Stimulated activated naive B cell treated with anti-CD40 and anti-IgM and Interleukin-4, amounts not matched to agents 10 μg/mL and 1 μg/mL and 100 μg/mL, for 72 hours (primary cell): ENCODE results near the gene CDC42SE2.
"Not testable (repeated sequence)": the region's sequence is repeated elsewhere in the genome, so short reads cannot be mapped to it uniquely, and the experiment has no call there.

ENCODE experiments used
- ATAC-seq, 2 donors: fragments of 150-1000 bp; cut with Tn5 transposase; replicated peaks; 2 replicates each; pipeline ENCODE4 v1.10.0; 2021; ENCODE audit warnings: moderate library complexity in 1 of 2
- DNase-seq: peaks from one replicate; pipeline ENCODE4 v3.0.0; 2021
- H3K27ac Mint-ChIP-seq: one replicate; pipeline ENCODE4 v1.8.0; 2022; ENCODE audit warnings: mild to moderate bottlenecking, mixed read lengths
- H3K27me3 Mint-ChIP-seq, 2 donors: one replicate each; pipeline ENCODE4 v1.8.0; 2022; ENCODE audit warnings: mixed read lengths in 2 of 2
- H3K36me3 Mint-ChIP-seq, 2 donors: one replicate each; pipeline ENCODE4 v1.8.0; 2022; ENCODE audit warnings: mixed read lengths in 2 of 2, mild to moderate bottlenecking in 1 of 2
- H3K4me1 Mint-ChIP-seq, 2 donors: one replicate each; pipeline ENCODE4 v1.8.0; 2022; ENCODE audit warnings: mixed read lengths in 2 of 2, mild to moderate bottlenecking in 1 of 2
- H3K4me3 Mint-ChIP-seq, 2 donors: one replicate each; pipeline ENCODE4 v1.8.0; 2022; ENCODE audit warnings: mild to moderate bottlenecking in 2 of 2, mixed read lengths in 2 of 2, moderate library complexity in 1 of 2
- H3K9me3 Mint-ChIP-seq, 2 donors: one replicate each; pipeline ENCODE4 v1.8.0; 2022; ENCODE audit warnings: mixed read lengths in 2 of 2, mild to moderate bottlenecking in 1 of 2

Gene CDC42SE2

GRCh38 chr5:131302506-131302905 lies 38.7 kb downstream of the CDC42SE2 start:
- Mint-ChIP-seq H3K27me3 (no peaks in the 10 kb centered on the region), H3K27ac (no peak overlapping the region), H3K4me1 (peaks cover 33 to 55% of the 10 kb centered on the region in 2 donors), H3K9me3 (peaks cover 9% of the 10 kb centered on the region in 2 donors), H3K4me3 (no peak overlapping the region), H3K36me3 (peaks cover 26 to 48% of the 10 kb centered on the region in 2 donors)
- no peak for DNase-seq
- ATAC-seq: no peak

DNA sequence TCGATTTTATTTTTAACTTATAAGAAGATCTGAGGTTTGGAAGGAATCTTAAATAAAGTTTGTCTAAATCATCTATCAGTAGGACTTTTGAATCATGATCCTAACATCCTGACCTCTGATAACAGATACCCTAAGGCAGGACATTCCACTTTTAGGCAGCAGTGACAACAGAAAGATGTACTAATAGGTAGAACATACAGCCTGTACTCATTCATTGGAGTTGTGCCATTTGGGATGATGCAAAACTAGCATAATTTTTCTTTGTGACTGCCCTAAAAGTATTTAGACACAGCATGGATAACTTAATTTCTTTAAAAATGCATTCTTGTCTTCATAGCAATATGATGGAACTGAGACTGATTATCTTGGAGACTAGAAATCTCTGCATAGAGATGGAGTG lies 39.7 kb downstream of the CDC42SE2 start:
- DNase-seq (no peak), ATAC-seq (no peak)
- peaks cover 9 to 12% of the 10 kb centered on the region in 2 donors for H3K9me3 Mint-ChIP-seq
- H3K36me3 Mint-ChIP-seq: peaks cover 30 to 51% of the 10 kb centered on the region in 2 donors
- no peak overlapping the region for H3K27ac Mint-ChIP-seq
- H3K27me3 Mint-ChIP-seq: no peaks in the 10 kb centered on the region
- peaks cover 36 to 57% of the 10 kb centered on the region in 2 donors for H3K4me1 Mint-ChIP-seq
- no peak overlapping the region for H3K4me3 Mint-ChIP-seq

DNA sequence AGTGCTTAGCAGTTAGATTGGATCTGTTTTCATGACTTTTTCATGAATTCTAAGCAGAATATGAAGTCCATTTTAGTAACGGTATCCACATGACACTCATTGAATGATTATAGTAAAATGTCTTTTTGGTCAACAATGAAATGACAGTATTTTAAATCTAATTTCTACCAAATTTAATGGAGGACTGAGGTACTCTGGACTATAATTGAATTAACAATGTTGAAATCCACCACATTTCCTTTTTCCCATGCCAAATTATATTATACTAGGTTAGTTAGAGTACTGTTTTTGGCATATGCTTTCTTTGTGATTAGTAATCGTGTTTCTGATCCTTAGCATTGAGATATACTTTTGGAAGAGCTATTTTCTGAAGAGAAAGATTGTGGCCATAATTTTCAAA lies 40.6 kb downstream of the CDC42SE2 start:
- Mint-ChIP-seq H3K9me3 (peaks cover 3 to 12% of the 10 kb centered on the region in 2 donors), H3K4me1 (peaks cover 28 to 48% of the 10 kb centered on the region in 2 donors), H3K27me3 (no peaks in the 10 kb centered on the region), H3K27ac (no peak overlapping the region), H3K4me3 (no peak overlapping the region), H3K36me3 (peaks cover 30 to 43% of the 10 kb centered on the region in 2 donors)
- no peak for ATAC-seq
- DNase-seq: no peak

DNA sequence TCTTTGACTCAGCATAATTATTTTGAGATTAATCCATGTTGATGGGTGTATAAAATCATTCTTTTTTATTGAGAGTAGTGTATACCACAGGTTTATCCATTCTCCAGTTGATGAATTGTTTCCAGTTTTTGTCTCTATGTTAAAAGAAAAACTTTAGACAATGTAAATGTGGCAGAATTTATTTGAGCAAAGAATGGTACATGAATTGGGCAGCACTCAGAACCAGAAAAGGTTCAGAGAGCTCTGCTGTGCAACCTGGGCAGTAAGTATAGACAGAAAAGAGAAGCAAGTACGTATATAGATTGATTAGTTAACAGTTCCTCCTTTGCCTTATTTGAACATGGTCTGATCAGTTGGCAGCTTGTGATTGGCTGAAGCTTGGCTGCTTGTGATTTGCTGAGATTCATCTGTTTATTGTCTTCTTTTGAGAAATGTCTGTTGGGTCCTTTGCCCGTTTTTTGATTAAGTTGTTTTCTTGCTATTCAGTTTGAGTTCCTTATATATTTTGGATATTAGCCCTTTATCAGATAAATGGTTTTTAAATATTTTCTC lies 41.4 kb downstream of the CDC42SE2 start:
- H3K9me3 Mint-ChIP-seq: peaks cover 3 to 9% of the 10 kb centered on the region in 2 donors
- peak; percentile 51 to 52 for ATAC-seq
- H3K27ac Mint-ChIP-seq: peak overlapping the region; percentile 37
- peaks cover 28 to 36% of the 10 kb centered on the region in 2 donors for H3K36me3 Mint-ChIP-seq
- H3K4me3 Mint-ChIP-seq: no peak overlapping the region
- H3K27me3 Mint-ChIP-seq: no peaks in the 10 kb centered on the region
- H3K4me1 Mint-ChIP-seq: peaks cover 24 to 46% of the 10 kb centered on the region in 2 donors
- DNase-seq: no peak

- peaks cover 3 to 9% of the 10 kb centered on the region in 2 donors for H3K9me3 Mint-ChIP-seq
- H3K4me3 Mint-ChIP-seq: no peak overlapping the region
- no peaks in the 10 kb centered on the region for H3K27me3 Mint-ChIP-seq
- peaks cover 26 to 34% of the 10 kb centered on the region in 2 donors for H3K36me3 Mint-ChIP-seq
- peaks cover 26 to 49% of the 10 kb centered on the region in 2 donors for H3K4me1 Mint-ChIP-seq
- ATAC-seq (no peak), DNase-seq (no peak)
- peak overlapping the region; percentile 31 for H3K27ac Mint-ChIP-seq
Observed at GRCh38 chr5:131305906-131306305, 42.1 kb downstream of the CDC42SE2 start.

- ATAC-seq, H3K4me3 Mint-ChIP-seq, H3K9me3 Mint-ChIP-seq, H3K27me3 Mint-ChIP-seq, DNase-seq: not testable (repeated sequence)
- H3K4me1 Mint-ChIP-seq: peaks cover 43 to 68% of the 10 kb centered on the region in 2 donors
- H3K36me3 Mint-ChIP-seq: peaks cover 16 to 42% of the 10 kb centered on the region in 2 donors
- peak overlapping the region; percentile 51 for H3K27ac Mint-ChIP-seq
Observed at GRCh38 chr5:131312235-131312772, 48.5 kb downstream of the CDC42SE2 start.

DNA sequence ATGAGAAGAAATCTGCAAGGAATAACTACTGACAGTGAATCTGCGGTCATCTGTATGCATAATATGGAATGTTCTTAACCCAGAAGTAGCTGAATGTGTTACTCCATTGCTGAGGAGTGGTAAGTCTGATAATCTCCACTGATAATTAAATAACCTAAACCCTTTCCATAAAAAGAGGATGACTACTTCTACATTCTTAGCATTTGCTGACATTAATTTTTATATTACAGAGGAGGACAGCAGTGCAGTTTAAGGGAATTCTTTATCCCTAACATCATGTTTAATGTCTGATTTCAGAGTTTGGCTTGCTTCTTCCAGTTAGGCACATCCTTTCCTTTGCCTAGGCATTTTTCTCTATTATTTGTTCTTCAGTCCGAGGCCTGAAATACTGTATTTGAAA lies 52.2 kb downstream of the CDC42SE2 start:
- DNase-seq (no peak), ATAC-seq (no peak)
- peaks cover 25 to 60% of the 10 kb centered on the region in 2 donors for H3K36me3 Mint-ChIP-seq
- no peak overlapping the region for H3K27ac Mint-ChIP-seq
- peaks cover 36 to 59% of the 10 kb centered on the region in 2 donors for H3K4me1 Mint-ChIP-seq
- no peak overlapping the region for H3K4me3 Mint-ChIP-seq
- H3K27me3 Mint-ChIP-seq: no peaks in the 10 kb centered on the region
- no peaks in the 10 kb centered on the region for H3K9me3 Mint-ChIP-seq

DNA sequence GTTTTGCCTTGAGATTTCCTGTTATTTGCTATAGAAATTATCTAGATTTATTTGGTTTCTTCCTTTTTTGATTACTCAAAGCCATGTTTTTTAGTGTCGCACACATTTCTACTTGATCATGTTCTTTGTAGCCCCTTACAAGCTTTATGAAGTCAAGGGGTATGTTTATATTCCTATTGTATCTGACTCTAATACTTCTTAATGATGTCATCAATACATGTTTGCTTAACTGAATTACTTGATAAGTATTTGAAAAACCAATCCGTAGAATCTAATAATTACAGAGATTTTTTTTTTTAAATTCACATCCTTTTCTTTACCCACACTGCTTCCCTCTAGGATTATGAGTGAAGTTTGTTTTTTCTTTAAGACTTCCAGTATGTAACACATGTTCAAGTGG lies 53.0 kb downstream of the CDC42SE2 start:
- DNase-seq: no peak
- Mint-ChIP-seq H3K36me3 (peaks cover 29 to 60% of the 10 kb centered on the region in 2 donors), H3K9me3 (no peaks in the 10 kb centered on the region), H3K4me3 (no peak overlapping the region), H3K4me1 (peaks cover 34 to 60% of the 10 kb centered on the region in 2 donors), H3K27me3 (no peaks in the 10 kb centered on the region), H3K27ac (no peak overlapping the region)
- ATAC-seq: no peak

DNA sequence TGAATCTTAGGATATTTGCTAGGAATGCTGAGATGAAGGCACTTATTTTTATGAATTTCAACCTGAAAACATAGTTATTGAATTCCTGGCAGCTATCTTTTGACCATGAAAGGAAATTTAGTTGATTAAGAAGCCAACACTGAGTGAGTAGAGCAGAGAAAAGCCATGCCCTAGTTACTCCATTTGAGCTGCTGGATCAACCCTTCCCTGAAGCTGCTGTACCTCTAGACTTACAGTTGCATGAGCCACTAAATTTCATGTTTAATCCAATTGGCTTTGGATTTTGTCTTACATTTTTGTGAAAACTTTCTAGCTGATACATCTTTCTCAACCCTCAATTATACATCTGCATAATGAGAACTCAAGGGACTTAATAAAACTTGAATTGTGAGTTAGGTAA lies 54.6 kb downstream of the CDC42SE2 start:
- Mint-ChIP-seq H3K36me3 (peaks cover 37 to 64% of the 10 kb centered on the region in 2 donors), H3K4me1 (peaks cover 27 to 57% of the 10 kb centered on the region in 2 donors), H3K9me3 (no peaks in the 10 kb centered on the region), H3K4me3 (no peak overlapping the region), H3K27ac (no peak overlapping the region), H3K27me3 (no peaks in the 10 kb centered on the region)
- ATAC-seq: no peak
- DNase-seq: no peak

GRCh38 chr5:131321066-131321465 lies 57.2 kb downstream of the CDC42SE2 start:
- ATAC-seq: no peak
- H3K4me3 Mint-ChIP-seq: no peak overlapping the region
- DNase-seq: no peak
- peaks cover 37 to 61% of the 10 kb centered on the region in 2 donors for H3K36me3 Mint-ChIP-seq
- H3K27ac Mint-ChIP-seq: peak overlapping the region; percentile 22
- H3K4me1 Mint-ChIP-seq: peaks cover 17 to 44% of the 10 kb centered on the region in 2 donors
- no peaks in the 10 kb centered on the region for H3K27me3 Mint-ChIP-seq
- H3K9me3 Mint-ChIP-seq: no peaks in the 10 kb centered on the region

DNA sequence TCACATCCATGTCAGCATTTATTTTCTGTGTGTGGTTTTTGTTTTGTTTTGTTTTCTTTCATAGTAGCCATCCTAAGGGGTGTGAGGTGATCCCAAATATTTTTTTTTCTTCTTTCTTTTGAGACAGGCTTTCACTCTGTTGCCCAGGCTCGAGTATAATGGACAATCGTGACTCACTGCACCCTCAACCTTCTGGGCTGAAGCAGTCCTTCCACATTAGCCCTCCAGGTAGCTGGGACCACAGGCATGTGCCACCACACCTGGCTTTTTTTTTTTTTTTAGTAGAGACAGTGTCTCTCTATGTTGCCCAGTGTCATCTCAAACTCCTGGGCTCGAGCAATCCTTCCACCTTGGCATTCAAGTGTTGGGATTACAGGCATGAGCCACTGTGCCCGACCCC lies 59.1 kb downstream of the CDC42SE2 start:
- Mint-ChIP-seq H3K36me3 (peaks cover 32 to 57% of the 10 kb centered on the region in 2 donors), H3K27ac (no peak overlapping the region), H3K4me3 (no peak overlapping the region), H3K27me3 (no peaks in the 10 kb centered on the region), H3K9me3 (no peaks in the 10 kb centered on the region), H3K4me1 (peaks cover 21 to 47% of the 10 kb centered on the region in 2 donors)
- DNase-seq (no peak), ATAC-seq (no peak)

DNA sequence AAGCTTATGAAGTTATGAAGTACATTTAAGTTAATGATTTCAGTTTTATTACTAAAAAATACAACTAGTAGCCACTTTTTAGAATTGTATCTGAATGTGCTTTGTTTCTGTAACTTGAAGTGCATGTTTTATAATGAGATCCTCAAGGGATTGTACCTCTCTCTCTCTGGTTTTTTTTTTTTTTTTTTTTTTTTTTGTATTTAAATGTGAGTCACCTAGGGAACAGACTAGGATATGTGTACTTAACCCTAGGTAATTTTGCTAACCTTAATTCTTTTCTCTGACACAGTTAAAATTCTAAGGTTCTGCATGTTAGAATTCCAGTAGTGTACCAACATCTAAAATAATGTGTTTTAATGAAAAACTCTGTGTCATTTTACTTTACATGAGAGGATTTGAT lies 59.5 kb downstream of the CDC42SE2 start:
- H3K4me1 Mint-ChIP-seq: peaks cover 23 to 52% of the 10 kb centered on the region in 2 donors
- DNase-seq (no peak), ATAC-seq (no peak)
- peaks cover 34 to 57% of the 10 kb centered on the region in 2 donors for H3K36me3 Mint-ChIP-seq
- H3K27me3 Mint-ChIP-seq: no peaks in the 10 kb centered on the region
- no peaks in the 10 kb centered on the region for H3K9me3 Mint-ChIP-seq
- H3K4me3 Mint-ChIP-seq: no peak overlapping the region
- no peak overlapping the region for H3K27ac Mint-ChIP-seq

DNA sequence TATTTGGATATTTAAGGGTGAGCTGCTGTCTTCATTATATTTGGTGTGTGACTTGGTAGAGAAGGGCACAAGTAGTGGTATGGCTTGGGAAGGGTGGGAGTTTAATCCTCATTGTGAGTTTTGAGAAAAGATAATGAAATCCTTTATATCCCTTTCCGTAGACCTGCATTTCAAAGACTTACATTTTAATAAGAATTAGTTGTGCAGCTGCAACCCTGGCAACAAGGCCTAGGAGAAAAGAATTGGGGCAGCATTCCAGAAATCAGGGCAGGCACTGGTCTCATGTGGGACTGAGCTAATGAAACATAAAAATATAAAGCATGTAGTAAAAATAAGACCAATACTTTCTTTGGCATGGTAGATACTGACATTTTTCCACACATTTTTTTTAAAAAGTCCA lies 60.5 kb downstream of the CDC42SE2 start:
- Mint-ChIP-seq H3K9me3 (no peaks in the 10 kb centered on the region), H3K27me3 (no peaks in the 10 kb centered on the region), H3K36me3 (peaks cover 35 to 55% of the 10 kb centered on the region in 2 donors), H3K4me1 (peaks cover 29 to 61% of the 10 kb centered on the region in 2 donors), H3K4me3 (no peak overlapping the region), H3K27ac (no peak overlapping the region)
- DNase-seq (no peak), ATAC-seq (no peak)

DNA sequence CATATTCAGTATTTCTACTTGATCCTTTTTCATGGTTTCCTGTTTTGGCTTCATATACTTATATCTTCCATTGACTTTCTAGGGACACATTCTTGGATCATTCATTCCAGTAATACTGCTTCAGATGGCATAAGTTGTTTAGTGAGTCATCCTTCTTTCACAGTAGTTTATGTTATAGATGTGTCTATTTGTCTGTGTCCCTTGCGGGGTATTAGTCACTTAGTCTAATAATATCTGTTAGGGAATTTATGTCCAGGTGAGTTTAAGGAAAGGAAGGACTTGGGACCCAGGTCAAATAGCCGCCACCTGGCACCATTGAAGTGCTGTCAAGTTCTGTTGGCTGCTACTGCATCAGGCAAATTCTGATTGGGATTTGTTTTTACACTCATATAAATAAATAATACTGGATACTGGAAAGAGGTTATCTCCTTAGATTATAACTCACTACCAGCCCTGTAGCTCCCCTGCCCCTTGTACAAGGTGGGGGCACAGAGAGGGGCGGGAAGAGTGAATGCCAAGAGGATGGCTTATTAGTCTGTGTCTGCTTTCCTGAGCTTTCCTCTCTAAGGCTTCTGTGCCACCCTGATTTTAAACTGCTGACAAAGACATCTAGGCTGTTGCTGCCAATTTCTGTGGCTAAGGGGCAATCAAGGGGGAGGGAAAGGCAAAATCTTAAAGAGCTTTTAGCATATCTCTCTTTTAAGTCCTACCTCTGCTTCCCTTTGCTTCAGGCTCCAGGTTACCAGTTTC lies 64.9 kb downstream of the CDC42SE2 start:
- Mint-ChIP-seq H3K4me1 (peaks cover 22 to 48% of the 10 kb centered on the region in 2 donors), H3K27ac (peak overlapping the region; percentile 56), H3K36me3 (peaks cover 32 to 50% of the 10 kb centered on the region in 2 donors), H3K27me3 (no peaks in the 10 kb centered on the region), H3K9me3 (no peaks in the 10 kb centered on the region), H3K4me3 (peak overlapping the region in 1 of 2 donors; percentile 11)
- DNase-seq: no peak
- peak; percentile 34 to 42 for ATAC-seq

GRCh38 chr5:131329286-131329560 lies 65.4 kb downstream of the CDC42SE2 start:
- Mint-ChIP-seq H3K36me3 (peaks cover 36 to 52% of the 10 kb centered on the region in 2 donors), H3K4me3 (no peak overlapping the region), H3K9me3 (no peaks in the 10 kb centered on the region), H3K4me1 (peaks cover 26 to 52% of the 10 kb centered on the region in 2 donors), H3K27ac (peak overlapping the region; percentile 56), H3K27me3 (no peaks in the 10 kb centered on the region)
- ATAC-seq: no peak
- DNase-seq: no peak
